IPS-11a (cell line): Measurements from ENCODE around the gene ZFYVE26.
"Not testable (repeated sequence)": the region's sequence is repeated elsewhere in the genome, so short reads cannot be mapped to it uniquely, and the experiment has no call there.

ENCODE experiments used
- H3K4me3 ChIP-seq: one replicate; pipeline ENCODE4 v1.5.1; 2013; ENCODE audit warnings: low read depth, low read length, control low read depth

ZFYVE26 gene

GRCh38 chr14:67759916-67760315 lies 56.5 kb downstream of the ZFYVE26 start:
- H3K4me3 ChIP-seq: no peak overlapping the region

GRCh38 chr14:67757175-67757574 lies 59.2 kb downstream of the ZFYVE26 start:
- H3K4me3 ChIP-seq: no peak overlapping the region

GRCh38 chr14:67756496-67756895 lies 59.9 kb downstream of the ZFYVE26 start:
- H3K4me3 ChIP-seq: no peak overlapping the region

GRCh38 chr14:67749341-67750084 lies 66.9 kb downstream of the ZFYVE26 start:
- no peak overlapping the region for H3K4me3 ChIP-seq

- no peak overlapping the region for H3K4me3 ChIP-seq
These were observed 68.1 kb downstream of the ZFYVE26 start for GRCh38 chr14:67748312-67748711.

GRCh38 chr14:67746927-67747326 lies 69.5 kb downstream of the ZFYVE26 start:
- H3K4me3 ChIP-seq: no peak overlapping the region

- no peak overlapping the region for H3K4me3 ChIP-seq
These were observed 72.3 kb downstream of the ZFYVE26 start for GRCh38 chr14:67744046-67744445.

- H3K4me3 ChIP-seq: no peak overlapping the region
These were observed 77.5 kb downstream of the ZFYVE26 start for GRCh38 chr14:67738740-67739504.

- H3K4me3 ChIP-seq: no peak overlapping the region
These were observed 79.6 kb downstream of the ZFYVE26 start for GRCh38 chr14:67736771-67737170.

GRCh38 chr14:67735336-67736147 lies 80.8 kb downstream of the ZFYVE26 start:
- no peak overlapping the region for H3K4me3 ChIP-seq

- no peak overlapping the region for H3K4me3 ChIP-seq
These were observed 81.7 kb downstream of the ZFYVE26 start for GRCh38 chr14:67734675-67735074.

- no peak overlapping the region for H3K4me3 ChIP-seq
These were observed 82.8 kb downstream of the ZFYVE26 start for GRCh38 chr14:67733616-67734015.

- H3K4me3 ChIP-seq: peak overlapping the region; percentile 17
These were observed 87.1 kb downstream of the ZFYVE26 start for GRCh38 chr14:67729072-67729885.

GRCh38 chr14:67728258-67728657 lies 88.1 kb downstream of the ZFYVE26 start:
- no peak overlapping the region for H3K4me3 ChIP-seq

- H3K4me3 ChIP-seq: no peak overlapping the region
These were observed 89.0 kb downstream of the ZFYVE26 start for GRCh38 chr14:67727361-67727760.

- no peak overlapping the region for H3K4me3 ChIP-seq
These were observed 91.2 kb downstream of the ZFYVE26 start for GRCh38 chr14:67725171-67725570.

GRCh38 chr14:67722293-67722692 lies 94.1 kb downstream of the ZFYVE26 start:
- no peak overlapping the region for H3K4me3 ChIP-seq

- no peak overlapping the region for H3K4me3 ChIP-seq
These were observed 94.5 kb downstream of the ZFYVE26 start for GRCh38 chr14:67721875-67722274.

GRCh38 chr14:67719866-67720265 lies 96.5 kb downstream of the ZFYVE26 start:
- no peak overlapping the region for H3K4me3 ChIP-seq

GRCh38 chr14:67719385-67719784 lies 97.0 kb downstream of the ZFYVE26 start:
- not testable (repeated sequence) for H3K4me3 ChIP-seq

- H3K4me3 ChIP-seq: no peak overlapping the region
These were observed 98.1 kb downstream of the ZFYVE26 start for GRCh38 chr14:67718265-67718664.
